Aorta (tissue), 5 donors: ENCODE data around the gene ZNF879. TPM values are rescaled to one million over a fixed set of nuclear protein-coding genes. Genes with fewer than 3 reads are reported as not detected.

Experiments
- ATAC-seq: fragments of 200-7000 bp; cut with Tn5 transposase; one replicate; pipeline ENCODE4 v1.9.1; 2022; ENCODE audit warnings: moderate library complexity; ENCODE audit not compliant: low FRiP score
- DNase-seq, 2 donors: peaks; one replicate each; pipeline ENCODE4 v3.0.0-alpha.2; 2020
- H3K27ac ChIP-seq, 2 donors: one replicate each; pipeline ENCODE4 v1.5.1; 2013; ENCODE audit warnings: low read length in 2 of 2, mild to moderate bottlenecking in 2 of 2, moderate library complexity in 2 of 2, control low read depth in 1 of 2, inconsistent platforms in 1 of 2, low read depth in 1 of 2
- H3K27me3 ChIP-seq, 2 donors: one replicate each; pipeline ENCODE4 v1.6.1; 2013; ENCODE audit warnings: control low read depth in 1 of 2, low read length in 1 of 2, mild to moderate bottlenecking in 1 of 2, moderate library complexity in 1 of 2; ENCODE audit not compliant: insufficient read depth in 2 of 2, control insufficient read depth in 1 of 2
- H3K36me3 ChIP-seq, 2 donors: one replicate each; pipeline ENCODE4 v1.6.1; 2013; ENCODE audit warnings: control low read depth in 1 of 2, low read length in 1 of 2, mild to moderate bottlenecking in 1 of 2; ENCODE audit not compliant: insufficient read depth in 2 of 2, control insufficient read depth in 1 of 2
- H3K4me1 ChIP-seq, 2 donors: one replicate each; pipeline ENCODE4 v1.6.1; 2013; ENCODE audit warnings: low read length in 2 of 2, control low read depth in 1 of 2, mild to moderate bottlenecking in 1 of 2, moderate library complexity in 1 of 2; ENCODE audit not compliant: insufficient read depth in 2 of 2, control insufficient read depth in 1 of 2
- H3K4me3 ChIP-seq, 2 donors: one replicate each; pipeline ENCODE4 v1.5.1; 2013; ENCODE audit warnings: low read length in 2 of 2, control low read depth in 1 of 2, mild to moderate bottlenecking in 1 of 2
- H3K9me3 ChIP-seq: one replicate; pipeline ENCODE4 v1.6.1; 2013; ENCODE audit warnings: mild to moderate bottlenecking, low read length; ENCODE audit not compliant: control insufficient read depth
- WGBS, 2 donors: extraction: QIAGEN DNeasy Blood & Tissue Kit; methylation state at CpG; one replicate each; pipeline ENCODE4 v1.1.7; 2013; 5-methylcytosine and 5-hydroxymethylcytosine counted together
- intact Hi-C, 2 donors: fragments of 100-400 bp; cut with DNase I; formaldehyde crosslinking; loops; one replicate each; pipeline versions ENCODE4 v1.14.2 to v1.15.0; 2022
- polyA plus RNA-seq, 2 donors: library from polyadenylated mRNA; stranded (reverse); fragments of 200-250 nt; gene quantifications; one replicate each; pipeline ENCODE4 v1.2.3, GENCODE V29; 2013
- total RNA-seq, 2 donors: library from RNA; stranded (reverse); fragmentation: NEBNext Ultra II Directional; extraction: Animal tissue kit (Norgen Biotek cat#: 25700); gene quantifications; one replicate each; pipeline ENCODE4 v1.2.1, GENCODE V29; 2021
- donor health status: healthy with polysubstance abuse.
- donor health status: Bipolar disorder and iron deficiency.
- donor health status: DM: no; HTN: no; CAD: no.
- donor health status: DM: no; HTN: no; CAD: no.
- donor health status: DM: yes; HTN: yes; CAD: no.

The ZNF879 gene
- total and polyA plus RNA-seq, 4 donors = 1.4 to 6.1 (median 4.3) TPM

GRCh38 chr5:179055436-179055835 is 31.8 kb downstream of the ZNF879 start:
- no peak for ATAC-seq
- intact Hi-C loops = no loop called here
- H3K27ac ChIP-seq = no peak overlapping the region
- H3K36me3 ChIP-seq = no peaks in the 10 kb centered on the region
- H3K4me1 ChIP-seq = no peaks in the 10 kb centered on the region
- no peak for DNase-seq
- 76 to 79% methylated on average over 3 of the region's 3 CpGs for WGBS, 2 donors
- no peak overlapping the region for H3K4me3 ChIP-seq
- H3K27me3 ChIP-seq = peaks cover 0 to 2% of the 10 kb centered on the region in 2 donors
- peaks cover 5% of the 10 kb centered on the region for H3K9me3 ChIP-seq

GRCh38 chr5:179055841-179056240 is 32.2 kb downstream of the ZNF879 start:
- Histone ChIP-seq H3K4me3 (no peak overlapping the region), H3K27me3 (peaks cover 0 to 2% of the 10 kb centered on the region in 2 donors), H3K9me3 (peaks cover 5% of the 10 kb centered on the region), H3K4me1 (no peaks in the 10 kb centered on the region), H3K27ac (no peak overlapping the region), H3K36me3 (no peaks in the 10 kb centered on the region)
- 59 to 81% methylated on average over 9 of the region's 9 CpGs for WGBS, 2 donors
- DNase-seq (no peak), ATAC-seq (no peak)
- intact Hi-C loops = loop anchor here in 1 of 2 donors (2.0 kb wide), 1 partner anchor 29 kb away; no protein-coding TSS in a partner anchor

- ATAC-seq = peak; percentile 95
- intact Hi-C loops = loop anchor here (5.0 kb wide), 1 partner anchor 328 kb away; the partner anchor contains the start of gene ZNF354A (in 2 of the 2)
- 1% methylated on average over 78 to 81 of the region's 81 CpGs for WGBS, 2 donors
- Histone ChIP-seq H3K4me1 (no peaks in the 10 kb centered on the region), H3K36me3 (peaks cover 0 to 4% of the 10 kb centered on the region in 2 donors), H3K9me3 (peaks cover 2% of the 10 kb centered on the region), H3K27ac (peak within 1 kb of the TSS in 1 of 2 donors; percentile 66), H3K27me3 (no peaks in the 10 kb centered on the region), H3K4me3 (peak within 1 kb of the TSS; percentile 74)
- peak; percentile 92 to 97 for DNase-seq
These were observed 36.8 kb downstream of the ZNF879 start, which contains the start of gene ZNF354C for GRCh38 chr5:179060116-179061008. Gene ZNF354C (plus strand): TSS chr5:179060373. CDS start chr5:179062069, 1,696 bp downstream.

GRCh38 chr5:179061025-179061424 is 37.4 kb downstream of the ZNF879 start:
- H3K36me3 ChIP-seq = peaks cover 0 to 8% of the 10 kb centered on the region in 2 donors
- H3K27ac ChIP-seq = no peak overlapping the region
- no peaks in the 10 kb centered on the region for H3K4me1 ChIP-seq
- H3K9me3 ChIP-seq = peaks cover 4% of the 10 kb centered on the region
- ATAC-seq = no peak
- DNase-seq = peak in 1 of 2 donors; percentile 52
- no peaks in the 10 kb centered on the region for H3K27me3 ChIP-seq
- WGBS, 2 donors = 69% methylated on average over 17 to 19 of the region's 19 CpGs
- intact Hi-C loops = loop anchor here (5.0 kb wide), 1 partner anchor 329 kb away; the partner anchor contains the start of gene ZNF354A (in 2 of the 2)
- H3K4me3 ChIP-seq = peak overlapping the region in 1 of 2 donors; percentile 74

- 97 to 98% methylated on average over 6 of the region's 6 CpGs for WGBS, 2 donors
- no peaks in the 10 kb centered on the region for H3K27me3 ChIP-seq
- H3K4me1 ChIP-seq = no peaks in the 10 kb centered on the region
- DNase-seq (no peak), ATAC-seq (no peak)
- no peak overlapping the region for H3K4me3 ChIP-seq
- no peak overlapping the region for H3K27ac ChIP-seq
- H3K36me3 ChIP-seq = peaks cover 3 to 17% of the 10 kb centered on the region in 2 donors
- H3K9me3 ChIP-seq = peaks cover 19% of the 10 kb centered on the region
- intact Hi-C loops = no loop called here
These were observed 42.1 kb downstream of the ZNF879 start for GRCh38 chr5:179065703-179066102.

GRCh38 chr5:179079165-179079987 is 55.8 kb downstream of the ZNF879 start:
- 97 to 98% methylated on average over 11 of the region's 11 CpGs for WGBS, 2 donors
- DNase-seq (no peak), ATAC-seq (no peak)
- Histone ChIP-seq H3K9me3 (peaks cover 34% of the 10 kb centered on the region), H3K27ac (no peak overlapping the region), H3K27me3 (no peaks in the 10 kb centered on the region), H3K4me3 (peak overlapping the region in 1 of 2 donors; percentile 23), H3K4me1 (no peaks in the 10 kb centered on the region), H3K36me3 (peaks cover 30 to 41% of the 10 kb centered on the region in 2 donors)
- intact Hi-C loops = no loop called here

- H3K36me3 ChIP-seq = peaks cover 29 to 39% of the 10 kb centered on the region in 2 donors
- 98 to 99% methylated on average over 4 of the region's 4 CpGs for WGBS, 2 donors
- no peaks in the 10 kb centered on the region for H3K4me1 ChIP-seq
- DNase-seq (no peak), ATAC-seq (no peak)
- no peak overlapping the region for H3K4me3 ChIP-seq
- no peak overlapping the region for H3K27ac ChIP-seq
- intact Hi-C loops = no loop called here
- H3K9me3 ChIP-seq = peaks cover 36% of the 10 kb centered on the region
- no peaks in the 10 kb centered on the region for H3K27me3 ChIP-seq
These were observed 57.1 kb downstream of the ZNF879 start for GRCh38 chr5:179080724-179081123.
